K562 (cell line): ENCODE data around the gene NCAPG2. TPM values are rescaled to one million over a fixed set of nuclear protein-coding genes. Genes with fewer than 3 reads are reported as not detected.
A peak's percentile ranks its signal among the peaks of the same experiment; 100 is the strongest.

Experiments
- ATAC-seq: fragments of 200-7000 bp; cut with Tn5 transposase; 3 replicates; pipeline ENCODE4 v1.9.1; 2020; ENCODE audit warnings: moderate library complexity
- BruUV-seq: library from RNA; stranded (reverse); fragments of 400-500 nt; replicated peaks from 2 replicates; lab custom pipeline; 2021; lab: Mats Ljungman, UMichigan
- CTCF ChIA-PET: fragments of 300-600 bp; formaldehyde crosslinking; extraction: SDS; loops from one replicate; lab custom pipeline; 2021; ENCODE audit warnings: low intra/inter-chr PET ratio; lab: Yijun Ruan, JAX
- POLR2A ChIA-PET: fragments of 300-600, 350-650 bp; sonication (Branson Sonifier 250); formaldehyde crosslinking; extraction: SDS; loops from one replicate; lab custom pipeline; 2021; ENCODE audit warnings: antibody characterized with exemption, inconsistent platforms; lab: Yijun Ruan, JAX
- DNase-seq, 4 experiments: peaks; one replicate each; pipeline versions ENCODE4 v3.0.0 to v3.0.0-alpha.2; 2011 to 2018; ENCODE audit warnings: low spot score in 3 of 4, mixed read lengths in 3 of 4; ENCODE audit errors: extremely low read depth in 1 of 4
- FAIRE-seq: peaks from 2 replicates; lab custom pipeline; 2011; peaks lifted over from hg19 to GRCh38; lab: Jason Lieb, UNC
- H2AFZ ChIP-seq: 2 replicates; pipeline ENCODE4 v1.6.0; 2011; ENCODE audit warnings: low read depth, low read length, control low read depth, inconsistent platforms
- H3K27ac ChIP-seq: fragments of 200-600 bp; 3 replicates; pipeline ENCODE4 v1.8.0; 2011; ENCODE audit warnings: low read depth, mild to moderate bottlenecking, control low read depth, inconsistent platforms, low read length, moderate library complexity, mixed read lengths; ENCODE audit errors: extremely low read depth
- H3K27me3 ChIP-seq, 2 experiments: fragments of 300-600 bp in 1 of 2; 2 replicates in 1 of 2; 3 replicates in 1 of 2; pipeline versions ENCODE4 v1.6.0 to v1.8.0; 2011; ENCODE audit warnings: inconsistent platforms in 2 of 2, low read length in 2 of 2, mild to moderate bottlenecking in 1 of 2, mixed read lengths in 1 of 2, moderate library complexity in 1 of 2; ENCODE audit not compliant: control insufficient read depth in 2 of 2, insufficient read depth in 2 of 2
- H3K36me3 ChIP-seq: fragments of 300-600 bp; 3 replicates; pipeline ENCODE4 v1.8.0; 2011; ENCODE audit warnings: mild to moderate bottlenecking, low read length, inconsistent platforms; ENCODE audit not compliant: control insufficient read depth, insufficient read depth
- H3K4me1 ChIP-seq, 2 experiments: fragments of 200-600 bp in 1 of 2; replicated peaks in 1 of 2; 2 replicates in 1 of 2; 3 replicates in 1 of 2; pipeline versions ENCODE4 v1.5.1 to v1.8.0; 2011; ENCODE audit warnings: inconsistent platforms in 2 of 2, low read length in 2 of 2, mild to moderate bottlenecking in 1 of 2, mixed read lengths in 1 of 2, moderate library complexity in 1 of 2; ENCODE audit not compliant: control insufficient read depth in 2 of 2, insufficient read depth in 2 of 2
- H3K4me2 ChIP-seq: 2 replicates; pipeline ENCODE4 v1.6.1; 2011; ENCODE audit warnings: low read length, control low read depth, inconsistent platforms, mixed read lengths; ENCODE audit not compliant: insufficient read depth
- H3K4me3 ChIP-seq: fragments of 200-600 bp; sonication (generic), shearing (Covaris generic); 2 replicates; pipeline ENCODE4 v1.5.1; 2016; ENCODE audit warnings: control low read depth, inconsistent platforms
- H3K79me2 ChIP-seq: fragments of 200-600 bp; 3 replicates; pipeline ENCODE4 v1.8.0; 2011; ENCODE audit warnings: low read length, inconsistent platforms; ENCODE audit not compliant: control insufficient read depth, insufficient read depth
- H3K9ac ChIP-seq, 2 experiments: 2 replicates each; pipeline versions ENCODE4 v1.6.0 to v1.6.1; 2011; ENCODE audit warnings: low read depth in 2 of 2, low read length in 2 of 2, control low read depth in 1 of 2, inconsistent platforms in 1 of 2, mild to moderate bottlenecking in 1 of 2, mixed read lengths in 1 of 2; ENCODE audit not compliant: insufficient read depth in 1 of 2
- H3K9me1 ChIP-seq: one replicate; pipeline ENCODE4 v1.6.0; 2011; ENCODE audit warnings: inconsistent platforms, mild to moderate bottlenecking, low read length, moderate library complexity; ENCODE audit not compliant: control insufficient read depth, insufficient read depth
- H3K9me3 ChIP-seq: replicated peaks from 2 replicates; pipeline ENCODE4 v1.5.1; 2011; ENCODE audit warnings: low read depth, low read length, inconsistent platforms; ENCODE audit not compliant: control insufficient read depth, insufficient read depth
- H4K20me1 ChIP-seq: replicated peaks from 2 replicates; pipeline ENCODE4 v1.6.1; 2011; ENCODE audit warnings: low read length, inconsistent platforms, mixed read lengths; ENCODE audit not compliant: control insufficient read depth, insufficient read depth
- CTCFL ChIP-seq: IDR thresholded peaks from 2 replicates; pipeline ENCODE4 v1.6.1; 2011; ENCODE audit warnings: borderline replicate concordance, low read depth, mild to moderate bottlenecking, moderate library complexity, low read length; ENCODE audit not compliant: insufficient read depth, poor library complexity, severe bottlenecking
- EGR1 ChIP-seq: fragments of 450-650 bp; conservative IDR thresholded peaks from 2 replicates; pipeline ENCODE4 v1.6.1; 2017; ENCODE audit warnings: mild to moderate bottlenecking
- LARP7 ChIP-seq: fragments of 450-650 bp; IDR thresholded peaks from 2 replicates; pipeline ENCODE4 v1.6.1; 2016
- MAFF ChIP-seq: IDR thresholded peaks from 2 replicates; pipeline ENCODE4 v1.6.1; 2012; ENCODE audit warnings: low read length, improper control_type of control experiment
- PRPF4 ChIP-seq: fragments of 200-400 bp; formaldehyde crosslinking; IDR thresholded peaks from one replicate; pipeline ENCODE4 v1.6.1; 2017; ENCODE audit warnings: low read length, low read depth, mild to moderate bottlenecking; ENCODE audit not compliant: insufficient read depth, poor library complexity, severe bottlenecking
- whole genome bisulfite sequencing: fragments of 100-300 bp; shearing (Covaris generic); methylation state at CpG from one replicate; pipeline ENCODE4 v1.1.6; 2016; ENCODE audit warnings: low coverage, mixed read lengths; ENCODE audit not compliant: insufficient coverage; ENCODE audit errors: missing lambda C conversion rate; 5-methylcytosine and 5-hydroxymethylcytosine counted together
- in situ Hi-C: fragments of 300-500 bp; cut with MboI; formaldehyde crosslinking; loops from 4 replicates; pipeline ENCODE4 v1.15.0; 2018; ENCODE audit warnings: inconsistent platforms, mixed read lengths
- intact Hi-C: fragments of 100-400 bp; cut with micrococcal nuclease; formaldehyde crosslinking; loops from 2 replicates; pipeline ENCODE4 v1.14.2; 2022
- polyA plus RNA-seq, 8 experiments: library from polyadenylated mRNA; depleted of rRNA in 4 of 8; stranded (reverse) in 5 of 8; unstranded in 3 of 8; fragments of >200 nt; fragmentation: Nextera tagmentation in 2 of 8; fragmentation: Illumina TruSeq in 1 of 8; extraction: Ambion mirVana in 2 of 8; extraction: Trizol in 1 of 8; gene quantifications; 2 replicates each; pipeline versions ENCODE4 v1.2.1 to v1.2.3, GENCODE V29; 2011 to 2014; ENCODE audit warnings: inconsistent platforms in 1 of 8, missing spikeins in 1 of 8
- total RNA-seq, 7 experiments: library from RNA; depleted of rRNA in 6 of 7; stranded (reverse); fragments of >200 nt in 6 of 7; fragmentation: Illumina TruSeq in 2 of 7; extraction: Trizol in 2 of 7; gene quantifications; 2 replicates each; pipeline versions ENCODE4 v1.2.1 to v1.2.3, GENCODE V29; 2011 to 2021; ENCODE audit warnings: low replicate concordance in 1 of 7
- TF ChIP-seq, protein P1 (sequence below), 2 experiments: fragments of 450-650 bp; formaldehyde crosslinking in 1 of 2; IDR thresholded peaks; 2 replicates each; pipeline versions ENCODE4 v1.4.0 to v1.6.1; 2014 to 2020; ENCODE audit warnings: mild to moderate bottlenecking in 2 of 2, borderline replicate concordance in 1 of 2, low read depth in 1 of 2
- TF ChIP-seq, protein P2 (sequence below): sonication (generic); formaldehyde crosslinking; IDR thresholded peaks from 2 replicates; pipeline ENCODE4 v1.8.0; 2022; ENCODE audit warnings: mild to moderate bottlenecking, missing genetic modification reagents

Gene NCAPG2
- total and polyA plus RNA-seq, 9 of the 15 experiments (the other 6 are each of a cell fraction or from before 2014, with no cell fraction given), result 21.5 to 127 (median 86.1) TPM

DNA sequence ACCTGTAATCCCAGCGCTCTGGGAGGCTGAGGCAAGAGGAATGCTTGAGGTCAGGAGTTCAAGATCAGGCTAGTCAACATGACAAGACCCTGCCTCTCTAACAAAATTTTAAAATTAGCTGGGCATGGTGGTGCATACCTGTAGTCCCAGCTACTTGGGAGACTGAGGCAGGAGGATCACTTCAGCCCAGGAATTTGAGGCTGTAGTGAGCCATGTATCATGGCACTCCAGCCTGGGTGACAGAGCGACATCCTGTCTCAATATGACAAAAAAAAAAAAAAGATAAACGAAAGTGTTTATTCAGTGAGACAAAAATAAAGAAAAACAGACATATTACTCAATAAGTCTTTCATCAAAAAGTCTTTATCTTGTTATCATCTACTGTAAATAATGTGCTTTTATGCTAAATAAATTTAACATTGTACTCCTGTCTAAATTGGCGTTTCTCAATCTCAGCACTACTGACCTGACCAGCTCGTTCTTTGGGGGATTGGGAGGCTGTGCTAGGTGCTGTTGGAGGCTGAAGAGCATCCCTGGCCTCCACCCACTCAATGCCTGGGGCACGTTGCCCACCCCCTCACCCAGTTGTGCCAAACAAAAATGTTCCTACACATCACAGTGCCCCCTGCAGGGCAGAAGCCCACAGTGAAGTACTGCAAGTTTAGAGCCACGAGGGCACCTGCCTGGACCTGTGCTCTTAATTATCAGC lies 57.7 kb downstream of the NCAPG2 start:
- ATAC-seq (peak; percentile 82), DNase-seq (peak in 3 of 4 experiments; percentile 44 to 57 (median 45)), FAIRE-seq (no peak)
- Histone ChIP-seq H2AFZ (no peak overlapping the region), H4K20me1 (no peaks in the 10 kb centered on the region; the same call in 1 of the 2 replicates), H3K9ac (no peak overlapping the region), H3K4me2 (no peak overlapping the region), H3K27ac (no peak overlapping the region), H3K36me3 (peaks cover 90% of the 10 kb centered on the region), H3K4me3 (no peak overlapping the region), H3K4me1 (no peaks in the 10 kb centered on the region), H3K27me3 (no peaks in the 10 kb centered on the region), H3K9me1 (no peaks in the 10 kb centered on the region), H3K9me3 (peaks cover 3% of the 10 kb centered on the region; the same call in 1 of the 2 replicates), H3K79me2 (peaks cover 9% of the 10 kb centered on the region; the same call in 2 of the 3 replicates)
- ChIA-PET CTCF (interaction anchor here (0.6 to 0.7 kb wide), 2 partner anchors 32 to 151 kb away, joined by 3 read pairs; no protein-coding TSS in a partner anchor), POLR2A (interaction anchor here (0.8 to 1.2 kb wide), 3 partner anchors 9 to 103 kb away, joined by 3 to 5 read pairs (median 3); no protein-coding TSS in a partner anchor)
- in situ Hi-C loops, result no loop called here
- WGBS, result 91% methylated on average over 7 of the region's 7 CpGs
- intact Hi-C loops, result loop anchor here (10.0 kb wide), 1 partner anchor 152 kb away; no protein-coding TSS in a partner anchor
- BruUV-seq, result no TSS peak
- peak; percentile 30 for TF ChIP-seq CTCFL
- no peak for TF ChIP-seq MAFF
- peak; percentile 71 for TF ChIP-seq EGR1
- TF ChIP-seq LARP7, result no peak
- TF ChIP-seq, protein P1, sequence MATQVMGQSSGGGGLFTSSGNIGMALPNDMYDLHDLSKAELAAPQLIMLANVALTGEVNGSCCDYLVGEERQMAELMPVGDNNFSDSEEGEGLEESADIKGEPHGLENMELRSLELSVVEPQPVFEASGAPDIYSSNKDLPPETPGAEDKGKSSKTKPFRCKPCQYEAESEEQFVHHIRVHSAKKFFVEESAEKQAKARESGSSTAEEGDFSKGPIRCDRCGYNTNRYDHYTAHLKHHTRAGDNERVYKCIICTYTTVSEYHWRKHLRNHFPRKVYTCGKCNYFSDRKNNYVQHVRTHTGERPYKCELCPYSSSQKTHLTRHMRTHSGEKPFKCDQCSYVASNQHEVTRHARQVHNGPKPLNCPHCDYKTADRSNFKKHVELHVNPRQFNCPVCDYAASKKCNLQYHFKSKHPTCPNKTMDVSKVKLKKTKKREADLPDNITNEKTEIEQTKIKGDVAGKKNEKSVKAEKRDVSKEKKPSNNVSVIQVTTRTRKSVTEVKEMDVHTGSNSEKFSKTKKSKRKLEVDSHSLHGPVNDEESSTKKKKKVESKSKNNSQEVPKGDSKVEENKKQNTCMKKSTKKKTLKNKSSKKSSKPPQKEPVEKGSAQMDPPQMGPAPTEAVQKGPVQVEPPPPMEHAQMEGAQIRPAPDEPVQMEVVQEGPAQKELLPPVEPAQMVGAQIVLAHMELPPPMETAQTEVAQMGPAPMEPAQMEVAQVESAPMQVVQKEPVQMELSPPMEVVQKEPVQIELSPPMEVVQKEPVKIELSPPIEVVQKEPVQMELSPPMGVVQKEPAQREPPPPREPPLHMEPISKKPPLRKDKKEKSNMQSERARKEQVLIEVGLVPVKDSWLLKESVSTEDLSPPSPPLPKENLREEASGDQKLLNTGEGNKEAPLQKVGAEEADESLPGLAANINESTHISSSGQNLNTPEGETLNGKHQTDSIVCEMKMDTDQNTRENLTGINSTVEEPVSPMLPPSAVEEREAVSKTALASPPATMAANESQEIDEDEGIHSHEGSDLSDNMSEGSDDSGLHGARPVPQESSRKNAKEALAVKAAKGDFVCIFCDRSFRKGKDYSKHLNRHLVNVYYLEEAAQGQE (IDR thresholded peaks at IDR 0.05; ENCODE audit: borderline replicate concordance), result 0 out of 2 replicates have a peak, but pooled peaks have one; percentile 27
- TF ChIP-seq, protein P1 (CRISPR knock-in tag; IDR thresholded peaks at IDR 0.05; ENCODE audit: low read depth), result no peak
- TF ChIP-seq, protein P2, sequence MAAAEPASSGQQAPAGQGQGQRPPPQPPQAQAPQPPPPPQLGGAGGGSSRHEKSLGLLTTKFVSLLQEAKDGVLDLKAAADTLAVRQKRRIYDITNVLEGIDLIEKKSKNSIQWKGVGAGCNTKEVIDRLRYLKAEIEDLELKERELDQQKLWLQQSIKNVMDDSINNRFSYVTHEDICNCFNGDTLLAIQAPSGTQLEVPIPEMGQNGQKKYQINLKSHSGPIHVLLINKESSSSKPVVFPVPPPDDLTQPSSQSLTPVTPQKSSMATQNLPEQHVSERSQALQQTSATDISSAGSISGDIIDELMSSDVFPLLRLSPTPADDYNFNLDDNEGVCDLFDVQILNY (CRISPR knock-in tag), result no peak
- TF ChIP-seq PRPF4, result no peak
